OCI-LY3 (cell line): Measurements from ENCODE around the gene TEX22.

ENCODE experiments used
- CTCF ChIP-seq: fragments of 200-600, 300-600 bp; sonication (generic); IDR thresholded peaks from 2 replicates; pipeline ENCODE4 v1.5.1; 2014; ENCODE audit warnings: antibody characterized with exemption, low read length, low read depth
- EZH2phosphoT487 ChIP-seq: fragments of 200-600 bp; shearing (Covaris generic); IDR thresholded peaks from 2 replicates; pipeline ENCODE4 v1.6.1; 2018; ENCODE audit warnings: antibody characterized with exemption, mixed run types, low read depth

- TF ChIP-seq CTCF: no peak
- no peak for TF ChIP-seq EZH2phosphoT487
Observed at GRCh38 chr14:105353136-105353535, 45.2 kb upstream of the TEX22 start.
